Neural cell (in vitro differentiated cells): ENCODE results near the gene HAPLN2.

Experiments used
- EZH2 ChIP-seq: fragments of 200-600, 300-800 bp; shearing (Covaris generic), sonication (generic); IDR thresholded peaks from 2 replicates; pipeline ENCODE4 v1.6.1; 2014; ENCODE audit warnings: antibody characterized with exemption, low read length, borderline replicate concordance, mild to moderate bottlenecking; ENCODE audit not compliant: insufficient read depth, poor library complexity, severe bottlenecking
- POLR2AphosphoS5 ChIP-seq: IDR thresholded peaks from 2 replicates; pipeline ENCODE4 v1.6.1; 2012
- TF ChIP-seq, protein P1 (sequence below): fragments of 450-650 bp; IDR thresholded peaks from 2 replicates; pipeline ENCODE4 v1.5.1; 2014; ENCODE audit warnings: antibody characterized with exemption, mild to moderate bottlenecking, moderate library complexity; ENCODE audit not compliant: poor library complexity, severe bottlenecking

- TF ChIP-seq, protein P1, sequence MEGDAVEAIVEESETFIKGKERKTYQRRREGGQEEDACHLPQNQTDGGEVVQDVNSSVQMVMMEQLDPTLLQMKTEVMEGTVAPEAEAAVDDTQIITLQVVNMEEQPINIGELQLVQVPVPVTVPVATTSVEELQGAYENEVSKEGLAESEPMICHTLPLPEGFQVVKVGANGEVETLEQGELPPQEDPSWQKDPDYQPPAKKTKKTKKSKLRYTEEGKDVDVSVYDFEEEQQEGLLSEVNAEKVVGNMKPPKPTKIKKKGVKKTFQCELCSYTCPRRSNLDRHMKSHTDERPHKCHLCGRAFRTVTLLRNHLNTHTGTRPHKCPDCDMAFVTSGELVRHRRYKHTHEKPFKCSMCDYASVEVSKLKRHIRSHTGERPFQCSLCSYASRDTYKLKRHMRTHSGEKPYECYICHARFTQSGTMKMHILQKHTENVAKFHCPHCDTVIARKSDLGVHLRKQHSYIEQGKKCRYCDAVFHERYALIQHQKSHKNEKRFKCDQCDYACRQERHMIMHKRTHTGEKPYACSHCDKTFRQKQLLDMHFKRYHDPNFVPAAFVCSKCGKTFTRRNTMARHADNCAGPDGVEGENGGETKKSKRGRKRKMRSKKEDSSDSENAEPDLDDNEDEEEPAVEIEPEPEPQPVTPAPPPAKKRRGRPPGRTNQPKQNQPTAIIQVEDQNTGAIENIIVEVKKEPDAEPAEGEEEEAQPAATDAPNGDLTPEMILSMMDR: no peak
- TF ChIP-seq POLR2AphosphoS5 (no peak), EZH2 (no peak)
Observed at GRCh38 chr1:156665539-156665938, 46.3 kb downstream of the HAPLN2 start.
